H1 (cell line): ENCODE data around the gene IQCN. TPM values are rescaled to one million over a fixed set of nuclear protein-coding genes. Genes with fewer than 3 reads are reported as not detected.
A peak's percentile ranks its signal among the peaks of the same experiment; 100 is the strongest.

Experiments
- ATF3 ChIP-seq: IDR thresholded peaks from 2 replicates; pipeline ENCODE4 v1.6.1; 2011; ENCODE audit warnings: low read depth, mild to moderate bottlenecking, low read length; ENCODE audit not compliant: insufficient read depth
- BCL11A ChIP-seq, 2 experiments: IDR thresholded peaks; one replicate each; pipeline ENCODE4 v1.6.1; 2011; ENCODE audit warnings: low read depth in 2 of 2, low read length in 2 of 2, mild to moderate bottlenecking in 2 of 2
- CBX5 ChIP-seq: fragments of 300-800, 300-1000 bp; sonication (generic); IDR thresholded peaks from 2 replicates; pipeline ENCODE4 v1.7.1; 2016; ENCODE audit warnings: antibody characterized with exemption, low read length, low read depth
- CHD2 ChIP-seq: IDR thresholded peaks from 2 replicates; pipeline ENCODE4 v1.6.1; 2012; ENCODE audit warnings: low read length, improper control_type of control experiment
- CREB1 ChIP-seq: IDR thresholded peaks from 2 replicates; pipeline ENCODE4 v1.6.1; 2012; ENCODE audit warnings: inconsistent platforms
- CTBP2 ChIP-seq: IDR thresholded peaks from 2 replicates; pipeline ENCODE4 v1.7.0; 2011; ENCODE audit warnings: borderline replicate concordance, mild to moderate bottlenecking, moderate library complexity, mixed read lengths, low read length; ENCODE audit not compliant: insufficient read depth, insufficient read length
- E2F6 ChIP-seq: IDR thresholded peaks from 2 replicates; pipeline ENCODE4 v1.6.1; 2012; ENCODE audit warnings: inconsistent platforms
- GABPA ChIP-seq: IDR thresholded peaks from 2 replicates; pipeline ENCODE4 v1.6.1; 2011; ENCODE audit warnings: mild to moderate bottlenecking, low read length, moderate library complexity, borderline replicate concordance; ENCODE audit not compliant: insufficient read depth
- GTF2F1 ChIP-seq: IDR thresholded peaks from 2 replicates; pipeline ENCODE4 v1.6.1; 2012; ENCODE audit warnings: low read depth, low read length, improper control_type of control experiment, borderline replicate concordance
- HDAC2 ChIP-seq, 2 experiments: fragments of 300-600 bp in 1 of 2; sonication (generic) in 1 of 2; IDR thresholded peaks; 2 replicates each; pipeline ENCODE4 v1.6.1; 2011 to 2012; ENCODE audit warnings: low read depth in 2 of 2, low read length in 2 of 2, mild to moderate bottlenecking in 2 of 2, moderate library complexity in 2 of 2, borderline replicate concordance in 1 of 2, inconsistent platforms in 1 of 2
- KDM1A ChIP-seq: fragments of 200-600, 300-600 bp; sonication (generic); IDR thresholded peaks from 2 replicates; pipeline ENCODE4 v1.7.1; 2016; ENCODE audit warnings: mild to moderate bottlenecking, low read length, borderline replicate concordance
- MAX ChIP-seq: IDR thresholded peaks from 2 replicates; pipeline ENCODE4 v1.6.1; 2012; ENCODE audit warnings: inconsistent platforms
- NRF1 ChIP-seq: IDR thresholded peaks from 2 replicates; pipeline ENCODE4 v1.6.1; 2011; ENCODE audit warnings: mild to moderate bottlenecking, low read depth, low read length, improper control_type of control experiment
- RAD21 ChIP-seq, 2 experiments: IDR thresholded peaks in 1 of 2; conservative IDR thresholded peaks in 1 of 2; 2 replicates each; pipeline ENCODE4 v1.6.1; 2011; ENCODE audit warnings: low read depth in 2 of 2, low read length in 2 of 2, improper control_type of control experiment in 1 of 2, inconsistent platforms in 1 of 2, mild to moderate bottlenecking in 1 of 2, moderate library complexity in 1 of 2
- SAP30 ChIP-seq: fragments of 300-600 bp; sonication (generic); IDR thresholded peaks from 2 replicates; pipeline ENCODE4 v1.7.1; 2012; ENCODE audit warnings: low read length, moderate library complexity, mild to moderate bottlenecking, inconsistent platforms; ENCODE audit not compliant: insufficient read depth, insufficient replicate concordance
- SIX5 ChIP-seq: IDR thresholded peaks from 2 replicates; pipeline ENCODE4 v1.6.1; 2011; ENCODE audit warnings: mild to moderate bottlenecking, low read depth, low read length
- SP1 ChIP-seq: IDR thresholded peaks from 2 replicates; pipeline ENCODE4 v1.6.1; 2011; ENCODE audit warnings: low read depth, low read length
- SRF ChIP-seq: IDR thresholded peaks from 2 replicates; pipeline ENCODE4 v1.6.1; 2011; ENCODE audit warnings: mild to moderate bottlenecking, low read depth, low read length, moderate library complexity
- SUZ12 ChIP-seq: fragments of 200-600 bp; sonication (generic); IDR thresholded peaks from 2 replicates; pipeline ENCODE4 v1.6.1; 2012; ENCODE audit warnings: mild to moderate bottlenecking, inconsistent platforms, low read length, moderate library complexity, mixed read lengths
- TBP ChIP-seq: IDR thresholded peaks from 2 replicates; pipeline ENCODE4 v1.6.1; 2011; ENCODE audit warnings: low read depth, low read length, improper control_type of control experiment
- TCF12 ChIP-seq: IDR thresholded peaks from 2 replicates; pipeline ENCODE4 v1.6.1; 2011; ENCODE audit warnings: low read depth, mild to moderate bottlenecking, low read length
- TEAD4 ChIP-seq: IDR thresholded peaks from 2 replicates; pipeline ENCODE4 v1.6.1; 2012; ENCODE audit warnings: low read depth, low read length, inconsistent platforms, mixed read lengths
- YY1 ChIP-seq: IDR thresholded peaks from 2 replicates; pipeline ENCODE4 v1.6.1; 2011; ENCODE audit warnings: low read depth, mild to moderate bottlenecking, low read length
- polyA plus RNA-seq, 7 experiments: library from polyadenylated mRNA; depleted of rRNA in 3 of 7; stranded (reverse) in 5 of 7; unstranded in 2 of 7; fragments of >200 nt in 5 of 7; fragments of 200-250 nt in 2 of 7; gene quantifications; 1 replicate in 5 of 7; 2 replicates in 1 of 7; 4 replicates in 1 of 7; pipeline versions ENCODE4 v1.2.1 to v1.2.3, GENCODE V29; 2011 to 2013; ENCODE audit warnings: missing spikeins in 2 of 7, mixed read lengths in 2 of 7
- total RNA-seq: library from RNA; stranded (reverse); fragmentation: NEBNext Ultra II Directional; extraction: Animal tissue kit (Norgen Biotek cat#: 25700); gene quantifications from 2 replicates; pipeline ENCODE4 v1.2.1, GENCODE V29; 2021

IQCN gene
- total and polyA plus RNA-seq, 2 of the 8 experiments (the other 6 are each of a cell fraction or from before 2014, with no cell fraction given) = 0.36 to 1.0 TPM

- TF ChIP-seq MAX = peak; percentile 69
- peak; percentile 87 for TF ChIP-seq CHD2
- TF ChIP-seq SP1 = peak; percentile 94
- TF ChIP-seq SIX5 = no peak
- TF ChIP-seq YY1 = peak; percentile 50; the same call in 1 of the 2 replicates
- no peak for TF ChIP-seq CBX5
- no peak for TF ChIP-seq CTBP2
- no peak for TF ChIP-seq HDAC2 (IDR thresholded peaks at IDR 0.05; ENCODE audit: borderline replicate concordance in 1 of 2, low read depth in 2 of 2, low read length in 2 of 2)
- TF ChIP-seq TCF12 = no peak
- no peak for TF ChIP-seq KDM1A
- no peak; the same call in 1 of the 2 replicates for TF ChIP-seq CREB1
- TF ChIP-seq RAD21 (IDR thresholded peaks at IDR 0.05 in 1 of 2, conservative IDR thresholded peaks at IDR 0.05 in 1 of 2; ENCODE audit: low read depth in 2 of 2, low read length in 2 of 2) = peak; percentile 47 to 49
- no peak for TF ChIP-seq TEAD4
- TF ChIP-seq GTF2F1 = no peak
- TF ChIP-seq E2F6 = peak; percentile 75
- no peak for TF ChIP-seq BCL11A (IDR thresholded peaks at IDR 0.05; ENCODE audit: low read depth in 2 of 2, low read length in 2 of 2)
- TF ChIP-seq SAP30 = no peak
- TF ChIP-seq SRF = no peak
- peak; percentile 59 for TF ChIP-seq TBP
- TF ChIP-seq GABPA = no peak
- TF ChIP-seq ATF3 = no peak; the same call in 1 of the 2 replicates
- no peak for TF ChIP-seq SUZ12
- peak; percentile 78 for TF ChIP-seq NRF1
Observed at GRCh38 chr19:18322759-18323460, 48.7 kb upstream of the IQCN start, which contains the start of gene LSM4 (continued).
